CD14-positive monocyte (primary cell): ENCODE measurements around the gene GAS2L2. TPM values are rescaled to one million over a fixed set of nuclear protein-coding genes. Genes with fewer than 3 reads are reported as not detected.

Source experiments
- DNase-seq, 3 donors: peaks; one replicate each; pipeline ENCODE4 v3.0.0-alpha.2; 2011 to 2022
- H2AFZ ChIP-seq: 2 replicates; pipeline ENCODE4 v1.6.0; 2012; ENCODE audit warnings: mild to moderate bottlenecking, low read depth, low read length, inconsistent platforms; ENCODE audit not compliant: insufficient read depth, poor library complexity, severe bottlenecking
- H3K27ac ChIP-seq, 2 donors: 1 replicate in 1 of 2; 2 replicates in 1 of 2; pipeline ENCODE4 v1.5.1; 2012 to 2013; ENCODE audit warnings: low read length in 2 of 2, control low read depth in 1 of 2, inconsistent platforms in 1 of 2, low read depth in 1 of 2, mild to moderate bottlenecking in 1 of 2
- H3K27me3 ChIP-seq, 2 donors: one replicate each; pipeline versions ENCODE4 v1.6.0 to v1.6.1; 2011 to 2013; ENCODE audit warnings: low read length in 2 of 2; ENCODE audit not compliant: control insufficient read depth in 2 of 2, insufficient read depth in 2 of 2
- H3K36me3 ChIP-seq, 2 donors: replicated peaks in 1 of 2; 1 replicate in 1 of 2; 2 replicates in 1 of 2; pipeline versions ENCODE4 v1.5.1 to v1.6.1; 2012 to 2013; ENCODE audit warnings: low read length in 2 of 2, control low read depth in 1 of 2, inconsistent platforms in 1 of 2, mild to moderate bottlenecking in 1 of 2; ENCODE audit not compliant: insufficient read depth in 2 of 2, control insufficient read depth in 1 of 2
- H3K4me1 ChIP-seq, 2 donors: 1 replicate in 1 of 2; 2 replicates in 1 of 2; pipeline versions ENCODE4 v1.5.1 to v1.6.1; 2012 to 2013; ENCODE audit warnings: low read length in 2 of 2, control low read depth in 1 of 2, inconsistent platforms in 1 of 2, mild to moderate bottlenecking in 1 of 2, moderate library complexity in 1 of 2; ENCODE audit not compliant: insufficient read depth in 2 of 2, control insufficient read depth in 1 of 2
- H3K4me2 ChIP-seq: replicated peaks from 2 replicates; pipeline ENCODE3; 2012; ENCODE audit warnings: low read length, moderate library complexity, mild to moderate bottlenecking; ENCODE audit not compliant: poor library complexity, severe bottlenecking; ENCODE audit errors: extremely low read depth
- H3K4me3 ChIP-seq, 3 experiments: fragments of 200-600 bp in 1 of 3; sonication (generic) in 1 of 3; replicated peaks in 1 of 3; 1 replicate in 2 of 3; 2 replicates in 1 of 3; pipeline ENCODE4 v1.5.1; 2011 to 2013; ENCODE audit warnings: low read length in 3 of 3, mild to moderate bottlenecking in 3 of 3, control low read depth in 2 of 3, low read depth in 2 of 3, inconsistent platforms in 1 of 3, moderate library complexity in 1 of 3
- H3K79me2 ChIP-seq: 2 replicates; pipeline ENCODE4 v1.6.0; 2012; ENCODE audit warnings: mild to moderate bottlenecking, control low read depth, inconsistent platforms, low read length, moderate library complexity; ENCODE audit not compliant: insufficient read depth
- H3K9ac ChIP-seq: 2 replicates; pipeline ENCODE4 v1.6.0; 2017; ENCODE audit warnings: low read length, mild to moderate bottlenecking; ENCODE audit not compliant: insufficient read depth, poor library complexity, severe bottlenecking
- H3K9me3 ChIP-seq, 2 donors: replicated peaks in 1 of 2; 1 replicate in 1 of 2; 2 replicates in 1 of 2; pipeline versions ENCODE4 v1.5.1 to v1.6.1; 2012 to 2013; ENCODE audit warnings: low read length in 2 of 2, control low read depth in 1 of 2; ENCODE audit not compliant: control insufficient read depth in 1 of 2, insufficient read depth in 1 of 2
- H4K20me1 ChIP-seq: 2 replicates; pipeline ENCODE4 v1.6.0; 2012; ENCODE audit warnings: mild to moderate bottlenecking, low read length, control low read depth, moderate library complexity; ENCODE audit not compliant: insufficient read depth
- H3K27ac Mint-ChIP-seq, 7 donors: one replicate each; pipeline ENCODE4 v1.8.0; 2020; ENCODE audit warnings: mild to moderate bottlenecking in 7 of 7, mixed read lengths in 7 of 7, moderate library complexity in 6 of 7, inconsistent platforms in 2 of 7
- H3K27me3 Mint-ChIP-seq, 3 donors: one replicate each; pipeline ENCODE4 v1.8.0; 2021 to 2022; ENCODE audit warnings: low read depth in 3 of 3, mild to moderate bottlenecking in 3 of 3, mixed read lengths in 3 of 3, moderate library complexity in 3 of 3, inconsistent platforms in 1 of 3
- H3K36me3 Mint-ChIP-seq, 2 donors: one replicate each; pipeline ENCODE4 v1.8.0; 2020; ENCODE audit warnings: mixed read lengths in 2 of 2, inconsistent platforms in 1 of 2, mild to moderate bottlenecking in 1 of 2
- H3K4me1 Mint-ChIP-seq: one replicate; pipeline ENCODE4 v1.8.0; 2020; ENCODE audit warnings: mild to moderate bottlenecking, mixed read lengths
- H3K4me3 Mint-ChIP-seq, 2 donors: one replicate each; pipeline ENCODE4 v1.8.0; 2020; ENCODE audit warnings: mild to moderate bottlenecking in 2 of 2, mixed read lengths in 2 of 2, moderate library complexity in 1 of 2
- H3K9me3 Mint-ChIP-seq, 7 donors: one replicate each; pipeline ENCODE4 v1.8.0; 2020 to 2022; ENCODE audit warnings: mixed read lengths in 7 of 7, mild to moderate bottlenecking in 6 of 7, moderate library complexity in 6 of 7, inconsistent platforms in 2 of 7
- WGBS: methylation state at CpG from one replicate; pipeline ENCODE4 v1.1.5; 2013; ENCODE audit warnings: missing lambda C conversion rate; ENCODE audit not compliant: insufficient coverage; 5-methylcytosine and 5-hydroxymethylcytosine counted together
- intact Hi-C, 2 donors: fragments of 100-400 bp; cut with micrococcal nuclease; formaldehyde crosslinking; loops; one replicate each; pipeline versions ENCODE4 v1.15.0 to v1.15.1; 2023
- polyA plus RNA-seq, 3 donors: library from polyadenylated mRNA; depleted of rRNA in 1 of 3; unstranded in 2 of 3; stranded (reverse) in 1 of 3; fragments of 300-500 nt in 2 of 3; fragments of >200 nt in 1 of 3; fragmentation: Illumina TruSeq in 2 of 3; gene quantifications; 1 replicate in 2 of 3; 2 replicates in 1 of 3; pipeline ENCODE4 v1.2.3, GENCODE V29; 2012 to 2021
- TF ChIP-seq, protein P1 (sequence below): fragments of 200-600 bp; IDR thresholded peaks from one replicate; pipeline ENCODE4 v1.8.0; 2022; ENCODE audit warnings: antibody characterized with exemption, mild to moderate bottlenecking

GAS2L2 gene
- polyA plus RNA-seq, 3 donors = not detected

DNA sequence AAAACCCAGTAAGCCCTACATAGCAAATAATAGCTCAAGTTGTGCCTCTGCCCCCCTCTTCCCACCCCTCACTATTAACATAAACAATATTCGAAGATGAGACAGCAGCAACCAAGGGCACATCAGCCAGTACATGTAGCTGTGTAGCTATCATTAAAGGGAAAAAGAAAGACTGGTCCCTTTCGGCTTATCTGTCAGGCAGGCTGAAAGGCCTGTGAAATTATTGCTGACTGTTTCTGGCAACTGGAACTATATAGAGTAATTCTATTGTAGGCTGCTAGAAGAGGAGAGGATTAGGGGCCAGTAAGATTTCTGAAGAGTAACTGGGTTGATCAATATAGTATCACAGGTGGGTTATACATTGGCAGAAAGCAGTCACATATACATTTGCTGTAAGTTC is 58.1 kb downstream of the GAS2L2 start:
- no peak overlapping the region for H3K27ac ChIP-seq
- H3K4me3 ChIP-seq = no peak overlapping the region
- H3K36me3 ChIP-seq = peaks cover 56 to 94% of the 10 kb centered on the region in 2 donors
- TF ChIP-seq, protein P1, sequence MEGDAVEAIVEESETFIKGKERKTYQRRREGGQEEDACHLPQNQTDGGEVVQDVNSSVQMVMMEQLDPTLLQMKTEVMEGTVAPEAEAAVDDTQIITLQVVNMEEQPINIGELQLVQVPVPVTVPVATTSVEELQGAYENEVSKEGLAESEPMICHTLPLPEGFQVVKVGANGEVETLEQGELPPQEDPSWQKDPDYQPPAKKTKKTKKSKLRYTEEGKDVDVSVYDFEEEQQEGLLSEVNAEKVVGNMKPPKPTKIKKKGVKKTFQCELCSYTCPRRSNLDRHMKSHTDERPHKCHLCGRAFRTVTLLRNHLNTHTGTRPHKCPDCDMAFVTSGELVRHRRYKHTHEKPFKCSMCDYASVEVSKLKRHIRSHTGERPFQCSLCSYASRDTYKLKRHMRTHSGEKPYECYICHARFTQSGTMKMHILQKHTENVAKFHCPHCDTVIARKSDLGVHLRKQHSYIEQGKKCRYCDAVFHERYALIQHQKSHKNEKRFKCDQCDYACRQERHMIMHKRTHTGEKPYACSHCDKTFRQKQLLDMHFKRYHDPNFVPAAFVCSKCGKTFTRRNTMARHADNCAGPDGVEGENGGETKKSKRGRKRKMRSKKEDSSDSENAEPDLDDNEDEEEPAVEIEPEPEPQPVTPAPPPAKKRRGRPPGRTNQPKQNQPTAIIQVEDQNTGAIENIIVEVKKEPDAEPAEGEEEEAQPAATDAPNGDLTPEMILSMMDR = no peak
- H3K4me3 Mint-ChIP-seq = no peak overlapping the region
- H3K27me3 ChIP-seq = no peaks in the 10 kb centered on the region
- no peak overlapping the region for H3K27ac Mint-ChIP-seq
- intact Hi-C loops = no loop called here
- 100% methylated on average over 2 of the region's 2 CpGs for WGBS
- no peaks in the 10 kb centered on the region for H3K9me3 ChIP-seq
- no peak overlapping the region for H3K9ac ChIP-seq
- peaks cover 57 to 70% of the 10 kb centered on the region in 2 donors for H3K36me3 Mint-ChIP-seq
- H3K4me1 ChIP-seq = no peaks in the 10 kb centered on the region
- peaks cover 4% of the 10 kb centered on the region for H4K20me1 ChIP-seq
- H3K4me2 ChIP-seq = no peak overlapping the region
- H3K4me1 Mint-ChIP-seq = no peaks in the 10 kb centered on the region
- H2AFZ ChIP-seq = no peak overlapping the region
- peaks cover 0 to 1% (median 0%) of the 10 kb centered on the region in 3 donors for H3K27me3 Mint-ChIP-seq
- peaks cover 0 to 3% (median 0%) of the 10 kb centered on the region in 7 donors for H3K9me3 Mint-ChIP-seq
- no peaks in the 10 kb centered on the region for H3K79me2 ChIP-seq
- no peak for DNase-seq

Other genes starting within 250 kb of the GAS2L2 start
- gene SLFN12L, start 215.6 kb downstream of the GAS2L2 start, polyA plus RNA-seq = under 1 TPM; 0.14 to 0.25 (median 0.24) TPM
- gene SLFN14, start 192.4 kb downstream of the GAS2L2 start, polyA plus RNA-seq = under 1 TPM in 2 of 3 donors, not detected in 1; 0.11 to 0.12 TPM
- gene PEX12, start 174.7 kb downstream of the GAS2L2 start, polyA plus RNA-seq = under 1 TPM; 0.08 to 0.72 (median 0.31) TPM
- gene AP2B1, start 165.9 kb downstream of the GAS2L2 start, polyA plus RNA-seq = 10 to 100 TPM; 28.7 to 44.2 (median 29.4) TPM
- gene RASL10B, start 21.6 kb downstream of the GAS2L2 start, polyA plus RNA-seq = not detected
- gene C17orf50, start 7.6 kb upstream of the GAS2L2 start, polyA plus RNA-seq = under 1 TPM in 1 of 3 donors, not detected in 2; 0.23 TPM
- gene MMP28, start 42.4 kb upstream of the GAS2L2 start, polyA plus RNA-seq = not detected
- 10 to 100 TPM in 2 of 3 donors, 1 to 10 TPM in 1; 6.0 to 50.6 (median 16.3) TPM for gene TAF15, start 56.2 kb upstream of the GAS2L2 start, polyA plus RNA-seq
- gene HEATR9, start 115.7 kb upstream of the GAS2L2 start, polyA plus RNA-seq = not detected
- 1 to 10 TPM in 2 of 3 donors, under 1 TPM in 1; 0.95 to 6.8 (median 2.8) TPM for gene CCL5, start 127.1 kb upstream of the GAS2L2 start, polyA plus RNA-seq
- gene RDM1, start 177.5 kb upstream of the GAS2L2 start, polyA plus RNA-seq = not detected
- gene LYZL6, start 190.5 kb upstream of the GAS2L2 start, polyA plus RNA-seq = not detected
- not detected for gene CCL16, start 228.3 kb upstream of the GAS2L2 start, polyA plus RNA-seq
- gene CCL14, start 233.5 kb upstream of the GAS2L2 start, polyA plus RNA-seq = not detected
- not detected for gene CCL15, start 248.3 kb upstream of the GAS2L2 start, polyA plus RNA-seq